K562 (cell line): Measurements from ENCODE around the gene PDE1A. TPM values are rescaled to one million over a fixed set of nuclear protein-coding genes. Genes with fewer than 3 reads are reported as not detected.

Experiments used
- ATAC-seq: fragments of 200-7000 bp; cut with Tn5 transposase; 3 replicates; pipeline ENCODE4 v1.9.1; 2020; ENCODE audit warnings: moderate library complexity
- BruUV-seq: library from RNA; stranded (reverse); fragments of 400-500 nt; replicated peaks from 2 replicates; lab custom pipeline; 2021; lab: Mats Ljungman, UMichigan
- CTCF ChIA-PET: fragments of 300-600 bp; formaldehyde crosslinking; extraction: SDS; loops from one replicate; lab custom pipeline; 2021; ENCODE audit warnings: low intra/inter-chr PET ratio; lab: Yijun Ruan, JAX
- POLR2A ChIA-PET: fragments of 300-600, 350-650 bp; sonication (Branson Sonifier 250); formaldehyde crosslinking; extraction: SDS; loops from one replicate; lab custom pipeline; 2021; ENCODE audit warnings: antibody characterized with exemption, inconsistent platforms; lab: Yijun Ruan, JAX
- DNase-seq, 4 experiments: peaks; one replicate each; pipeline versions ENCODE4 v3.0.0 to v3.0.0-alpha.2; 2011 to 2018; ENCODE audit warnings: low spot score in 3 of 4, mixed read lengths in 3 of 4; ENCODE audit errors: extremely low read depth in 1 of 4
- FAIRE-seq: peaks from 2 replicates; lab custom pipeline; 2011; peaks lifted over from hg19 to GRCh38; lab: Jason Lieb, UNC
- H2AFZ ChIP-seq: 2 replicates; pipeline ENCODE4 v1.6.0; 2011; ENCODE audit warnings: low read depth, low read length, control low read depth, inconsistent platforms
- H3K27ac ChIP-seq: fragments of 200-600 bp; 3 replicates; pipeline ENCODE4 v1.8.0; 2011; ENCODE audit warnings: low read depth, mild to moderate bottlenecking, control low read depth, inconsistent platforms, low read length, moderate library complexity, mixed read lengths; ENCODE audit errors: extremely low read depth
- H3K27me3 ChIP-seq, 2 experiments: fragments of 300-600 bp in 1 of 2; 2 replicates in 1 of 2; 3 replicates in 1 of 2; pipeline versions ENCODE4 v1.6.0 to v1.8.0; 2011; ENCODE audit warnings: inconsistent platforms in 2 of 2, low read length in 2 of 2, mild to moderate bottlenecking in 1 of 2, mixed read lengths in 1 of 2, moderate library complexity in 1 of 2; ENCODE audit not compliant: control insufficient read depth in 2 of 2, insufficient read depth in 2 of 2
- H3K36me3 ChIP-seq: fragments of 300-600 bp; 3 replicates; pipeline ENCODE4 v1.8.0; 2011; ENCODE audit warnings: mild to moderate bottlenecking, low read length, inconsistent platforms; ENCODE audit not compliant: control insufficient read depth, insufficient read depth
- H3K4me1 ChIP-seq, 2 experiments: fragments of 200-600 bp in 1 of 2; replicated peaks in 1 of 2; 2 replicates in 1 of 2; 3 replicates in 1 of 2; pipeline versions ENCODE4 v1.5.1 to v1.8.0; 2011; ENCODE audit warnings: inconsistent platforms in 2 of 2, low read length in 2 of 2, mild to moderate bottlenecking in 1 of 2, mixed read lengths in 1 of 2, moderate library complexity in 1 of 2; ENCODE audit not compliant: control insufficient read depth in 2 of 2, insufficient read depth in 2 of 2
- H3K4me2 ChIP-seq: 2 replicates; pipeline ENCODE4 v1.6.1; 2011; ENCODE audit warnings: low read length, control low read depth, inconsistent platforms, mixed read lengths; ENCODE audit not compliant: insufficient read depth
- H3K4me3 ChIP-seq: fragments of 200-600 bp; sonication (generic), shearing (Covaris generic); 2 replicates; pipeline ENCODE4 v1.5.1; 2016; ENCODE audit warnings: control low read depth, inconsistent platforms
- H3K79me2 ChIP-seq: fragments of 200-600 bp; 3 replicates; pipeline ENCODE4 v1.8.0; 2011; ENCODE audit warnings: low read length, inconsistent platforms; ENCODE audit not compliant: control insufficient read depth, insufficient read depth
- H3K9ac ChIP-seq, 2 experiments: 2 replicates each; pipeline versions ENCODE4 v1.6.0 to v1.6.1; 2011; ENCODE audit warnings: low read depth in 2 of 2, low read length in 2 of 2, control low read depth in 1 of 2, inconsistent platforms in 1 of 2, mild to moderate bottlenecking in 1 of 2, mixed read lengths in 1 of 2; ENCODE audit not compliant: insufficient read depth in 1 of 2
- H3K9me1 ChIP-seq: one replicate; pipeline ENCODE4 v1.6.0; 2011; ENCODE audit warnings: inconsistent platforms, mild to moderate bottlenecking, low read length, moderate library complexity; ENCODE audit not compliant: control insufficient read depth, insufficient read depth
- H3K9me3 ChIP-seq: replicated peaks from 2 replicates; pipeline ENCODE4 v1.5.1; 2011; ENCODE audit warnings: low read depth, low read length, inconsistent platforms; ENCODE audit not compliant: control insufficient read depth, insufficient read depth
- H4K20me1 ChIP-seq: replicated peaks from 2 replicates; pipeline ENCODE4 v1.6.1; 2011; ENCODE audit warnings: low read length, inconsistent platforms, mixed read lengths; ENCODE audit not compliant: control insufficient read depth, insufficient read depth
- CHCHD3 ChIP-seq: fragments of 250-450 bp; sonication (Bioruptor Pico); IDR thresholded peaks from 2 replicates; pipeline ENCODE4 v2.1.2; 2022; ENCODE audit warnings: mild to moderate bottlenecking
- DMBX1 ChIP-seq: fragments of 250-450 bp; sonication (Bioruptor Pico); IDR thresholded peaks from 2 replicates; pipeline ENCODE4 v1.8.0; 2022; ENCODE audit warnings: inconsistent platforms, mild to moderate bottlenecking, moderate library complexity, borderline replicate concordance
- HNRNPL ChIP-seq: fragments of 200-400 bp; formaldehyde crosslinking; IDR thresholded peaks from 2 replicates; pipeline ENCODE4 v1.6.1; 2017; ENCODE audit warnings: low read depth, mild to moderate bottlenecking, low read length
- RFX1 ChIP-seq: fragments of 450-650 bp; IDR thresholded peaks from 2 replicates; pipeline ENCODE4 v1.6.1; 2016; ENCODE audit warnings: mild to moderate bottlenecking, moderate library complexity
- ZFP91 ChIP-seq: sonication (generic); formaldehyde crosslinking; IDR thresholded peaks from 2 replicates; pipeline ENCODE4 v1.8.0; 2022; ENCODE audit warnings: mild to moderate bottlenecking, missing genetic modification reagents
- WGBS: fragments of 100-300 bp; shearing (Covaris generic); methylation state at CpG from one replicate; pipeline ENCODE4 v1.1.6; 2016; ENCODE audit warnings: low coverage, mixed read lengths; ENCODE audit not compliant: insufficient coverage; ENCODE audit errors: missing lambda C conversion rate; 5-methylcytosine and 5-hydroxymethylcytosine counted together
- in situ Hi-C: fragments of 300-500 bp; cut with MboI; formaldehyde crosslinking; loops from 4 replicates; pipeline ENCODE4 v1.15.0; 2018; ENCODE audit warnings: inconsistent platforms, mixed read lengths
- intact Hi-C: fragments of 100-400 bp; cut with micrococcal nuclease; formaldehyde crosslinking; loops from 2 replicates; pipeline ENCODE4 v1.14.2; 2022
- polyA plus RNA-seq, 8 experiments: library from polyadenylated mRNA; depleted of rRNA in 4 of 8; stranded (reverse) in 5 of 8; unstranded in 3 of 8; fragments of >200 nt; fragmentation: Nextera tagmentation in 2 of 8; fragmentation: Illumina TruSeq in 1 of 8; extraction: Ambion mirVana in 2 of 8; extraction: Trizol in 1 of 8; gene quantifications; 2 replicates each; pipeline versions ENCODE4 v1.2.1 to v1.2.3, GENCODE V29; 2011 to 2014; ENCODE audit warnings: inconsistent platforms in 1 of 8, missing spikeins in 1 of 8
- total RNA-seq, 7 experiments: library from RNA; depleted of rRNA in 6 of 7; stranded (reverse); fragments of >200 nt in 6 of 7; fragmentation: Illumina TruSeq in 2 of 7; extraction: Trizol in 2 of 7; gene quantifications; 2 replicates each; pipeline versions ENCODE4 v1.2.1 to v1.2.3, GENCODE V29; 2011 to 2021; ENCODE audit warnings: low replicate concordance in 1 of 7
- TF ChIP-seq, protein P1 (sequence below): conservative IDR thresholded peaks from 2 replicates; pipeline ENCODE4 v1.6.1; 2011; ENCODE audit warnings: low read depth, mild to moderate bottlenecking, low read length; ENCODE audit not compliant: control insufficient read depth

Gene PDE1A
- total and polyA plus RNA-seq, 9 of the 15 experiments (the other 6 are each of a cell fraction or from before 2014, with no cell fraction given), result 0.14 to 0.91 (median 0.32) TPM

DNA sequence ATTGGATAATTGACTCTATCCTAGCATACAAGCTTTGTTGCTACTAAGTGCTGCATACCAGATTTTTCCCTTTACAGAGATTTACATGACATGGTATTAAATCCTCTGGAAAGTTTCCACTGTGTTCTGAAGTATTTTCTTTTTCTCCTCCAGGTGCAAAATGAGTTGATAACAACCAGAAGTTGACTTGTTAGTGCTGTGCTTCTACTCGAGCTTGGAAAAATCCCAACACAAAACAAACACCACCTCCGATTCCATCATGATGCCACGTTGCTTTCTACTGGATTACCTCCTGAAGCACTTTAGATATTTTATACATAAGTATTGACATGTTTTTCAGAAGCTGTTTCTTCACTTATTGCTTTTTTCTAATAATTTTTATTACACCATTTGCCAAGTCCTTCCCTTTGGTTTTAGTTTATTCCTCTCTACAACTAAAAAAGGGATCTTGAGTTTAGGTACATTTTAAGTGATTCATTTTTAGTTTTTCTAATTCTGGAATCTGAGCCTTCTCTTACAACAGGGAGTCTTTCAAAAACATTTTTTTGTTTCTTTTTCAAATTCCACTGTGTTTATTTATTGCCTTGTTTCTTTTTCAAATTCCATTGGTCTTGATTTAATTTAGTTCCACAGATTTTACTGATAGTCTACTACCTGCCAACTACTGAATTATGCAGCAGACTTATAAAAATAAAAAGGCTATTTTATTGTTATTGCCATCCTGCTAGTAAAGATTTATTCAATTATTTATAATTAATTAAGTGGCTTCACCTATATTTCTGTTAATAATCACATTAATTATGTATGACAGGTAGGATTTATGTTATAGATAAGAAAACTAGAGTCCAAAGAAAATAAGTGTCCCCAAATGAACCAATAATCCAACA is 297.8 kb downstream of the PDE1A start:
- DNase-seq (no peak), ATAC-seq (no peak), FAIRE-seq (no peak)
- no peak overlapping the region for H3K4me3 ChIP-seq
- no peak overlapping the region for H3K9ac ChIP-seq
- intact Hi-C loops, result no loop called here
- WGBS, result 6% methylated on average over 3 of the region's 3 CpGs
- no peak overlapping the region for H3K27ac ChIP-seq
- TF ChIP-seq ZFP91, result no peak
- no peak for TF ChIP-seq RFX1
- no peak for TF ChIP-seq CHCHD3 (CRISPR knock-in tag)
- TF ChIP-seq, protein P1, sequence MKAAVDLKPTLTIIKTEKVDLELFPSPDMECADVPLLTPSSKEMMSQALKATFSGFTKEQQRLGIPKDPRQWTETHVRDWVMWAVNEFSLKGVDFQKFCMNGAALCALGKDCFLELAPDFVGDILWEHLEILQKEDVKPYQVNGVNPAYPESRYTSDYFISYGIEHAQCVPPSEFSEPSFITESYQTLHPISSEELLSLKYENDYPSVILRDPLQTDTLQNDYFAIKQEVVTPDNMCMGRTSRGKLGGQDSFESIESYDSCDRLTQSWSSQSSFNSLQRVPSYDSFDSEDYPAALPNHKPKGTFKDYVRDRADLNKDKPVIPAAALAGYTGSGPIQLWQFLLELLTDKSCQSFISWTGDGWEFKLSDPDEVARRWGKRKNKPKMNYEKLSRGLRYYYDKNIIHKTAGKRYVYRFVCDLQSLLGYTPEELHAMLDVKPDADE, result no peak
- TF ChIP-seq DMBX1 (CRISPR knock-in tag), result no peak
- TF ChIP-seq HNRNPL, result no peak
- no peaks in the 10 kb centered on the region for H3K36me3 ChIP-seq
- ChIA-PET POLR2A (no interaction called here), CTCF (no interaction called here)
- H3K9me1 ChIP-seq, result no peaks in the 10 kb centered on the region
- H3K4me1 ChIP-seq, result no peaks in the 10 kb centered on the region
- no peak overlapping the region for H3K4me2 ChIP-seq
- no peak overlapping the region for H2AFZ ChIP-seq
- H4K20me1 ChIP-seq, result no peaks in the 10 kb centered on the region
- in situ Hi-C loops, result no loop called here
- H3K27me3 ChIP-seq, result no peaks in the 10 kb centered on the region
- no TSS peak for BruUV-seq
- no peaks in the 10 kb centered on the region for H3K79me2 ChIP-seq
- H3K9me3 ChIP-seq, result no peaks in the 10 kb centered on the region
